Pancreas (tissue), 10 donors: ENCODE measurements around the gene SLC25A40. TPM values are rescaled to one million over a fixed set of nuclear protein-coding genes. Genes with fewer than 3 reads are reported as not detected.
"Not testable (repeated sequence)": the region's sequence is repeated elsewhere in the genome, so short reads cannot be mapped to it uniquely, and the experiment has no call there.

Source experiments
- ATAC-seq, 4 donors: fragments of 200-7000 bp; cut with Tn5 transposase; one replicate each; pipeline versions ENCODE4 v1.8.0 to v1.9.1; 2020; ENCODE audit warnings: mild to moderate bottlenecking in 4 of 4, moderate library complexity in 4 of 4
- DNase-seq, 6 donors: peaks; one replicate each; pipeline ENCODE4 v3.0.0-alpha.2; 2020
- FAIRE-seq: peaks from 2 replicates; lab custom pipeline; 2012; peaks lifted over from hg19 to GRCh38; lab: Jason Lieb, UNC
- H3K27ac ChIP-seq, 4 donors: fragments of 200-600 bp; sonication (generic); 1 replicate in 3 of 4; 2 replicates in 1 of 4; pipeline versions ENCODE4 v1.5.0 to v1.8.0; 2020
- H3K27me3 ChIP-seq, 4 donors: fragments of 200-600 bp; one replicate each; pipeline ENCODE4 v1.8.0; 2021
- H3K36me3 ChIP-seq, 3 donors: fragments of 200-600 bp; sonication (generic) in 1 of 3; one replicate each; pipeline versions ENCODE4 v1.5.0 to v1.8.0; 2020 to 2021
- H3K4me1 ChIP-seq, 3 donors: fragments of 200-600 bp; one replicate each; pipeline ENCODE4 v1.8.0; 2021
- H3K4me3 ChIP-seq, 4 donors: fragments of 200-600 bp; sonication (generic) in 2 of 4; one replicate each; pipeline versions ENCODE4 v1.5.0 to v1.8.0; 2020 to 2021
- H3K9me3 ChIP-seq, 4 donors: fragments of 200-600 bp; one replicate each; pipeline ENCODE4 v1.8.0; 2021
- CTCF ChIP-seq, 4 donors: fragments of 200-600 bp; sonication (generic) in 3 of 4; IDR thresholded peaks; one replicate each; pipeline versions ENCODE4 v1.5.0 to v1.8.0; 2021; ENCODE audit warnings: antibody characterized with exemption in 4 of 4
- WGBS, 2 donors: extraction: QIAGEN DNeasy Blood & Tissue Kit; methylation state at CpG; one replicate each; pipeline ENCODE4 v1.1.7; 2013; 5-methylcytosine and 5-hydroxymethylcytosine counted together
- intact Hi-C, 3 donors: fragments of 100-400 bp; cut with DNase I; formaldehyde crosslinking; loops; one replicate each; pipeline versions ENCODE4 v1.11.1 to v1.14.2; 2022
- polyA plus RNA-seq, 2 donors: library from polyadenylated mRNA; stranded (reverse); fragments of 200-250 nt; gene quantifications; one replicate each; pipeline ENCODE4 v1.2.3, GENCODE V29; 2013
- total RNA-seq, 6 donors: library from RNA; stranded (reverse); fragmentation: NEBNext Ultra II Directional in 4 of 6; extraction: Animal tissue kit (Norgen Biotek cat#: 25700) in 4 of 6; gene quantifications; one replicate each; pipeline versions ENCODE4 v1.2.1 to v1.2.4, GENCODE V29; 2021 to 2023
- donor health status: healthy with polysubstance abuse.
- donor health status: DM: no; HTN: no; CAD: no; lungs with moderate emphysema.
- donor health status: DM: no; HTN: no; CAD: no.
- donor health status: control.
- donor health status: control.
- donor health status: Bipolar disorder and iron deficiency.
- donor health status: DM: yes; HTN: yes; CAD: no.
- donor health status: DM: no; HTN: no; CAD: no.
- donor health status: DM: no; HTN: no; CAD: no.
- donor health status: DM: yes; HTN: yes; CAD: no.

Gene SLC25A40
- total and polyA plus RNA-seq, 8 donors, result 2.7 to 13.1 (median 7.6) TPM

- H3K36me3 ChIP-seq, result peaks cover 0 to 8% (median 4%) of the 10 kb centered on the region in 3 donors
- FAIRE-seq, result no peak
- H3K4me3 ChIP-seq, result no peak overlapping the region
- no peaks in the 10 kb centered on the region for H3K27me3 ChIP-seq
- ATAC-seq, result no peak
- no peaks in the 10 kb centered on the region for H3K4me1 ChIP-seq
- no peak for TF ChIP-seq CTCF (IDR thresholded peaks at IDR 0.05)
- no peak overlapping the region for H3K27ac ChIP-seq
- H3K9me3 ChIP-seq, result no peaks in the 10 kb centered on the region
- WGBS, 2 donors, result 92 to 95% methylated on average over 6 of the region's 6 CpGs
- intact Hi-C loops, result no loop called here
- DNase-seq, result no peak
These were observed 23.9 kb downstream of the SLC25A40 start for GRCh38 chr7:87852306-87852705.

- Histone ChIP-seq H3K27me3 (no peaks in the 10 kb centered on the region), H3K4me3 (no peak overlapping the region), H3K4me1 (no peaks in the 10 kb centered on the region), H3K36me3 (peaks cover 0 to 6% (median 4%) of the 10 kb centered on the region in 3 donors), H3K27ac (no peak overlapping the region), H3K9me3 (no peaks in the 10 kb centered on the region)
- no peak for TF ChIP-seq CTCF (IDR thresholded peaks at IDR 0.05)
- ATAC-seq (no peak), FAIRE-seq (no peak), DNase-seq (no peak)
- intact Hi-C loops, result no loop called here
- WGBS, 2 donors, result 86% methylated on average over 1 of the region's 1 CpG
These were observed 25.1 kb downstream of the SLC25A40 start for GRCh38 chr7:87850836-87851593.

DNA sequence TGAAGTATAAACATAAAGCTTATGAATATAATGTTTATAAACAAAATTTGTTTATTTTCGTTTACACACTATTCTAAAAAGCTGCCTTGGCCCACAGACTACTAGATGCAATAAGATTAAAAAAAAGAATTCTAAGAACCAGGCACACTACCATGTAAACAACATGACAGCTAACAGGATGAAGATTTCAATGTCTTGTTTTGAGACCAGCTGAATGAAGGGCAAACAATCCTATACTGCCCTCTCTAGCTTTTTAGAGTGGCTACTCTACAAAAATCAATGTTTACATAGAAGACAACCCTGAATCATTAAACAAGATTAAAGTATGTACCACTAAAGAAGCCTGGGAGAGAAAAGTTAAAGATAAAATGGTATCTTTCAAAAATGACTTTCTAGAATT lies 38.6 kb downstream of the SLC25A40 start:
- WGBS, 2 donors, result 37 to 74% methylated on average over 1 of the region's 1 CpG
- Histone ChIP-seq H3K27me3 (no peaks in the 10 kb centered on the region), H3K4me1 (no peaks in the 10 kb centered on the region), H3K4me3 (no peak overlapping the region), H3K9me3 (no peaks in the 10 kb centered on the region), H3K36me3 (no peaks in the 10 kb centered on the region), H3K27ac (no peak overlapping the region)
- DNase-seq (no peak), ATAC-seq (no peak), FAIRE-seq (no peak)
- intact Hi-C loops, result no loop called here
- TF ChIP-seq CTCF (IDR thresholded peaks at IDR 0.05), result no peak

GRCh38 chr7:87833130-87833529 lies 43.0 kb downstream of the SLC25A40 start:
- TF ChIP-seq CTCF (IDR thresholded peaks at IDR 0.05), result no peak
- FAIRE-seq, result no peak
- 91 to 95% methylated on average over 1 of the region's 1 CpG for WGBS, 2 donors
- Histone ChIP-seq H3K36me3 (no peaks in the 10 kb centered on the region), H3K27me3 (no peaks in the 10 kb centered on the region), H3K4me1 (no peaks in the 10 kb centered on the region), H3K9me3 (no peaks in the 10 kb centered on the region), H3K4me3 (no peak overlapping the region), H3K27ac (no peak overlapping the region)
- intact Hi-C loops, result no loop called here
- no peak for ATAC-seq
- no peak for DNase-seq

- intact Hi-C loops, result no loop called here
- no peaks in the 10 kb centered on the region for H3K36me3 ChIP-seq
- DNase-seq, result no peak
- H3K4me3 ChIP-seq, result no peak overlapping the region
- no peak for TF ChIP-seq CTCF (IDR thresholded peaks at IDR 0.05)
- no peaks in the 10 kb centered on the region for H3K9me3 ChIP-seq
- H3K27ac ChIP-seq, result no peak overlapping the region
- no peaks in the 10 kb centered on the region for H3K27me3 ChIP-seq
- ATAC-seq, result no peak
- H3K4me1 ChIP-seq, result no peaks in the 10 kb centered on the region
- FAIRE-seq, result no peak
- 97% methylated on average over 1 of the region's 1 CpG for WGBS, 2 donors
These were observed 45.1 kb downstream of the SLC25A40 start for GRCh38 chr7:87831097-87831496.

GRCh38 chr7:87828383-87828782 lies 47.8 kb downstream of the SLC25A40 start:
- H3K36me3 ChIP-seq, FAIRE-seq, H3K9me3 ChIP-seq, H3K27ac ChIP-seq, H3K27me3 ChIP-seq, DNase-seq, H3K4me3 ChIP-seq, intact Hi-C loops, H3K4me1 ChIP-seq, ATAC-seq: not testable (repeated sequence)
- 90 to 94% methylated on average over 1 of the region's 1 CpG for WGBS, 2 donors

DNA sequence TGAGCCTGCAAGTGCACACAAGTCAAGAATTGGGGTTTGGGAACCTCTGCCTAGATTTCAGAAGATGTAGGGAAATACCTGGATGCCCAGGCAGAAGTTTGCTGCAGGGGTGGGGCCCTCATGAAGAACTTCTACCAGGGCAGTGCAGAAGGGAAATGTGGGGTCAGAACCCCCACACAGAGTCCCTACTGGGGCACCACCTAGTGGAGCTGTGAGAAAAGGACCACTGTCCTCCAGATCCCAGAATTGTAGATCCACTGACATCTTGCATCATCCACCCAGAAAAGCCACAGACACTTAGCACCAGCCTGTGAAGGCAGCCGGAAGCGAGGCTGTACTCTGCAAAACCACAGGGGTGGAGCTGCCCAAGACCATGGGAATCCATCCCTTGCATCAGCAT lies 50.8 kb downstream of the SLC25A40 start:
- H3K9me3 ChIP-seq, intact Hi-C loops, ATAC-seq, H3K27ac ChIP-seq, DNase-seq, H3K4me3 ChIP-seq, H3K27me3 ChIP-seq, H3K4me1 ChIP-seq, FAIRE-seq, H3K36me3 ChIP-seq: not testable (repeated sequence)
- WGBS, 2 donors, result 91 to 95% methylated on average over 2 of the region's 2 CpGs
